Lower lobe of right lung (tissue), 2 donors: ENCODE data around the gene FGGY. TPM values are rescaled to one million over a fixed set of nuclear protein-coding genes. Genes with fewer than 3 reads are reported as not detected.
"Not testable (repeated sequence)": the region's sequence is repeated elsewhere in the genome, so short reads cannot be mapped to it uniquely, and the experiment has no call there.

Experiments
- ATAC-seq, 2 donors: fragments of 200-7000 bp; cut with Tn5 transposase; one replicate each; pipeline ENCODE4 v1.9.1; 2020 to 2022; ENCODE audit warnings: mild to moderate bottlenecking in 2 of 2, moderate library complexity in 2 of 2
- DNase-seq: peaks from one replicate; pipeline ENCODE4 v3.0.0-alpha.2; 2020
- H3K27ac ChIP-seq: fragments of 200-600 bp; one replicate; pipeline ENCODE4 v1.8.0; 2022
- H3K27me3 ChIP-seq: fragments of 200-600 bp; one replicate; pipeline ENCODE4 v1.8.0; 2022; ENCODE audit warnings: low read depth
- H3K36me3 ChIP-seq: fragments of 200-600 bp; one replicate; pipeline ENCODE4 v1.8.0; 2022; ENCODE audit warnings: mild to moderate bottlenecking
- H3K4me1 ChIP-seq: fragments of 200-600 bp; one replicate; pipeline ENCODE4 v1.8.0; 2022
- H3K4me3 ChIP-seq: fragments of 200-600 bp; one replicate; pipeline ENCODE4 v1.8.0; 2022; ENCODE audit warnings: mild to moderate bottlenecking
- H3K9me3 ChIP-seq: fragments of 200-600 bp; one replicate; pipeline ENCODE4 v1.8.0; 2022
- intact Hi-C: fragments of 100-400 bp; cut with DNase I; formaldehyde crosslinking; loops from one replicate; pipeline ENCODE4 v1.11.0; 2022
- long read RNA-seq: library from polyadenylated mRNA; unstranded; transcript quantifications from one replicate; pipeline ENCODE4 v2.0.0, GENCODE V29; 2021
- total RNA-seq: library from RNA; stranded (reverse); fragmentation: NEBNext Ultra II Directional; extraction: Animal tissue kit (Norgen Biotek cat#: 25700); gene quantifications from one replicate; pipeline ENCODE4 v1.2.1, GENCODE V29; 2021
- TF ChIP-seq, protein P1 (sequence below): fragments of 200-600 bp; IDR thresholded peaks from one replicate; pipeline ENCODE4 v1.8.0; 2022; ENCODE audit warnings: antibody characterized with exemption, mild to moderate bottlenecking
- donor health status: DM: no; HTN: yes; CAD: no; lungs with severe emphysema.

FGGY gene
- 31.4 TPM for total RNA-seq
- long read RNA-seq, partial matches to known transcripts: 13 of 25 reads
- long read RNA-seq, other reads (novel, unspliced or antisense): 11 of 25 reads

GRCh38 chr1:59296358-59297256, at the start of gene FGGY:
TSS of gene FGGY (plus strand) at chr1:59297094. CDS start at chr1:59321550, 24,456 bp downstream.
- intact Hi-C loops: no loop called here
- DNase-seq (peak; percentile 99), ATAC-seq (peak; percentile 96 to 97)
- Histone ChIP-seq H3K27ac (peak within 1 kb of the TSS; percentile 94), H3K4me1 (peaks cover 46% of the 10 kb centered on the region), H3K27me3 (no peaks in the 10 kb centered on the region), H3K9me3 (no peaks in the 10 kb centered on the region), H3K4me3 (peak within 1 kb of the TSS; percentile 56), H3K36me3 (no peaks in the 10 kb centered on the region)
- TF ChIP-seq, protein P1, sequence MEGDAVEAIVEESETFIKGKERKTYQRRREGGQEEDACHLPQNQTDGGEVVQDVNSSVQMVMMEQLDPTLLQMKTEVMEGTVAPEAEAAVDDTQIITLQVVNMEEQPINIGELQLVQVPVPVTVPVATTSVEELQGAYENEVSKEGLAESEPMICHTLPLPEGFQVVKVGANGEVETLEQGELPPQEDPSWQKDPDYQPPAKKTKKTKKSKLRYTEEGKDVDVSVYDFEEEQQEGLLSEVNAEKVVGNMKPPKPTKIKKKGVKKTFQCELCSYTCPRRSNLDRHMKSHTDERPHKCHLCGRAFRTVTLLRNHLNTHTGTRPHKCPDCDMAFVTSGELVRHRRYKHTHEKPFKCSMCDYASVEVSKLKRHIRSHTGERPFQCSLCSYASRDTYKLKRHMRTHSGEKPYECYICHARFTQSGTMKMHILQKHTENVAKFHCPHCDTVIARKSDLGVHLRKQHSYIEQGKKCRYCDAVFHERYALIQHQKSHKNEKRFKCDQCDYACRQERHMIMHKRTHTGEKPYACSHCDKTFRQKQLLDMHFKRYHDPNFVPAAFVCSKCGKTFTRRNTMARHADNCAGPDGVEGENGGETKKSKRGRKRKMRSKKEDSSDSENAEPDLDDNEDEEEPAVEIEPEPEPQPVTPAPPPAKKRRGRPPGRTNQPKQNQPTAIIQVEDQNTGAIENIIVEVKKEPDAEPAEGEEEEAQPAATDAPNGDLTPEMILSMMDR: no peak

- no peak for ATAC-seq
- intact Hi-C loops: no loop called here
- Histone ChIP-seq H3K36me3 (no peaks in the 10 kb centered on the region), H3K27ac (no peak overlapping the region), H3K27me3 (no peaks in the 10 kb centered on the region), H3K9me3 (no peaks in the 10 kb centered on the region), H3K4me3 (no peak overlapping the region), H3K4me1 (no peaks in the 10 kb centered on the region)
- DNase-seq: no peak
- TF ChIP-seq, protein P1: no peak
Measured at GRCh38 chr1:59248758-59249157, 48.1 kb upstream of the FGGY start.

GRCh38 chr1:59249396-59250137, 47.3 kb upstream of the FGGY start:
- Histone ChIP-seq H3K27me3 (no peaks in the 10 kb centered on the region), H3K4me1 (no peaks in the 10 kb centered on the region), H3K4me3 (no peak overlapping the region), H3K27ac (no peak overlapping the region), H3K36me3 (no peaks in the 10 kb centered on the region), H3K9me3 (no peaks in the 10 kb centered on the region)
- TF ChIP-seq, protein P1: no peak
- no peak for ATAC-seq
- DNase-seq: no peak
- intact Hi-C loops: no loop called here

- H3K9me3 ChIP-seq, intact Hi-C loops, H3K27me3 ChIP-seq, H3K4me3 ChIP-seq, DNase-seq, H3K36me3 ChIP-seq, H3K4me1 ChIP-seq, ATAC-seq, H3K27ac ChIP-seq: not testable (repeated sequence)
Measured at GRCh38 chr1:59251061-59251460, 45.8 kb upstream of the FGGY start.

GRCh38 chr1:59256429-59256828, 40.5 kb upstream of the FGGY start:
- H3K36me3 ChIP-seq, DNase-seq, H3K27me3 ChIP-seq, H3K4me1 ChIP-seq, H3K27ac ChIP-seq, H3K9me3 ChIP-seq, H3K4me3 ChIP-seq, intact Hi-C loops, ATAC-seq: not testable (repeated sequence)

DNA sequence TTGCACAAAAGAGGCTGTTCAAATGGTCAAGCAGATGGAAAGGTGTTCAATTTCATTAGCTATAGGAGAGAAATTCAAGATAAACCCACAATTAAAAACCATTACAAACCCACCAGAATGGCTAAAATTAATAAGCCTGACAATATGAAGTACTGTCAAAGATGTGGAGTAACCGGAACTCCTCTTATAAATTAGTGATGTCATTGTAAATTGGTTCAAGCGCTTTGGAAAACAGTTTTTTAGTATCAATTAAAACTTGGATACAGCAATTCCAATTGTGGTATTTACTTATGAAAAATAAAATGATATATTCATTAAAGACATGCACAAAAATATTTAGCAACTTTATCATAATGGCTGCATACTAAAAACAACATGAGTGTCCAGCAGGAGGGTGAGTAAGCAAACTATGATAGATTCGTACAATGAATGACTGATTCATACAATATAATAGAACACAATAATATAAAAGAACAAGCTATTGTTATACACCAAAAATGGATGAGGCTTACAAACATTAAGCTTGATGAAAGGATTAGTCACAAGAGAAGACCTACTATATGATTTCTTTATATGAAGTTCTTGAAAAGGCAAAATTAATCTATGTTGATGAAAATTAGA, 38.4 kb upstream of the FGGY start:
- Histone ChIP-seq H3K27ac (no peak overlapping the region), H3K4me1 (peaks cover 5% of the 10 kb centered on the region), H3K27me3 (no peaks in the 10 kb centered on the region), H3K4me3 (no peak overlapping the region), H3K9me3 (no peaks in the 10 kb centered on the region), H3K36me3 (no peaks in the 10 kb centered on the region)
- TF ChIP-seq, protein P1: no peak
- intact Hi-C loops: no loop called here
- DNase-seq (no peak), ATAC-seq (no peak)
